HG03045 (cell line): ENCODE measurements around the gene LCN1.

ENCODE experiments used
- ATAC-seq: cut with Tn5 transposase; IDR thresholded peaks from one replicate; pipeline ENCODE4 v1.9.1; 2021; ENCODE audit warnings: mild to moderate bottlenecking, moderate library complexity; ENCODE audit not compliant: unreplicated experiment

LCN1 gene

GRCh38 chr9:135520916-135521607, at the start of gene LCN1:
Gene LCN1, plus strand, starts transcription at chr9:135521440. Its CDS starts 58 bp downstream, at chr9:135521498.
- no peak for ATAC-seq

DNA sequence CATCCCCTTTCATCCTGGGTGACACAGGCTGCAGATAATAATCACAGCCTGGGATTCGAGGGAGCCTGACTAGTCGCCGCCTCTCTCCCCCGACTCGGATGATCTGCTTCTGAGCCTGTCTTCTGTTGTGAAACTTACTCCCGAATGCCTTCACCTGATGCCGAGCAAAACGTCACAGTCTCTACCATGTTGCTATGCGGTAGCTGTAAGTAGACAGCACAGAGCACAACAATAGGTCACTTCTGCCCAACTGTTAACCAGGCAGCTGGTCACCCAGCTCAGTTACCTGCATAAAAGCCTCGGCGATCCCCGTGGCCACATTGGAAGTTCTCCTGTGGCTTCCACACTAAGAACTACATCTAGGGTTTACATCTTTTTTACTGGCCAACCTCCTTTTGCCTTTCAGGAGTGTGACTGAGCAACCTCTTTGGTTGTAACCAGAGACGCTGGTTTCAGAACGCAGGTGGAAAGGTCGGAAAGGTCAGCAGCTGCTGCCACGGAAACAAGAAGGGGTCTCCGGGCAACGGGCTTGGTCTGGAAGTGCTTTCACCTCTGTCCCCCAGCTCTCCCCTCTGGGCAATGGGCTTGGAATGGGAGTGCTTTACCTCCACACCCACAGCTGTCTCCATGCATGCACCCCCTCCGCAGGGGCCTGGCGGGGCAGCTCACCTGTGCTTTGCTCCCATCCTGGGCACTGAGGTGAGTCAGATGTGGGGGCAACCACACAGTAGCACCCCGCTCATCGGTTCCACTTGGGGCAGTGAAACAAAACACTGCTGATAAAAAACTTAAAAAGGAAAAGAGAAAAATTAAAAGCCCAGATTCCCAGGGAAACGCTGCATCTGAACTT, 49.2 kb upstream of the LCN1 start:
- ATAC-seq: no peak

- ATAC-seq: no peak
Measured at GRCh38 chr9:135473972-135474543, 47.2 kb upstream of the LCN1 start.

- no peak for ATAC-seq
Measured at GRCh38 chr9:135474915-135475314, 46.3 kb upstream of the LCN1 start.

DNA sequence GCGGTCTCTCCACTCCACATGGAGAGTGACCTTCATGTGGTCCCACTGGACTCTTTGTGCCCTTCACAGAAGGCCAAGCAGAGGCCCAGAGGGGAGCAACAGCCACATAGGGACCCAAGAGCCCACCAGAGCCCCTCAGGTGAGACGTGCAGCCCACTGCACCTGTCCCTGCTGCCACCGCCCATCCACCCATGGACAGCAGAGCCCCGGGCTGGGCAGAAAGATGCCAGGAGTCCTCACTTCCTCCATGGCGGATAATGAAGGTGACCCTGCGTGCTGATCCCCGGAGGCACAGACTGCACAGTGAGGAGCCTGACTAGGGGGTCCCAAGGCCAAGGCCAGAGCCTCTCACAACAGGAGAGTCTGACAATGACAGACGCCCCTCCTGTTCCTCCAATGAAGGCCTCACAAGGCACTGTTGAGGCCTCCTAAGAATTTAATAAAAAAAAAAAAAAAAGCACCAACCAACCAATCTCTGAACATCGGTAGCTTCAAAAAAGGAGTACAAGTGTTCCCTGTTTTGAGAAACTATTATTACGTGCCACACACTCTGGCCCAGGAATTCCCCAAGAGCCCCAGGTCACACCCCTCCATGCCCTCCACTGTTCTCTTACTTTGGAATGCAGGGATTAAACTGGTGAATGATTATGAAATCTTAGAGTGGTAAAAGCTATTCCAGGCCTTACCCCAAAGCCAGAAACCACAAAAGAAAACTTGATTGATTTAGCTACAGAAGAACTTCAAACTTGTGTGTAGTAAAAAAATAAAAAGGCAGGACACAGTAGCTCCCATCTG, 44.5 kb upstream of the LCN1 start:
- no peak for ATAC-seq

GRCh38 chr9:135478191-135478590, 43.0 kb upstream of the LCN1 start:
- no peak for ATAC-seq

DNA sequence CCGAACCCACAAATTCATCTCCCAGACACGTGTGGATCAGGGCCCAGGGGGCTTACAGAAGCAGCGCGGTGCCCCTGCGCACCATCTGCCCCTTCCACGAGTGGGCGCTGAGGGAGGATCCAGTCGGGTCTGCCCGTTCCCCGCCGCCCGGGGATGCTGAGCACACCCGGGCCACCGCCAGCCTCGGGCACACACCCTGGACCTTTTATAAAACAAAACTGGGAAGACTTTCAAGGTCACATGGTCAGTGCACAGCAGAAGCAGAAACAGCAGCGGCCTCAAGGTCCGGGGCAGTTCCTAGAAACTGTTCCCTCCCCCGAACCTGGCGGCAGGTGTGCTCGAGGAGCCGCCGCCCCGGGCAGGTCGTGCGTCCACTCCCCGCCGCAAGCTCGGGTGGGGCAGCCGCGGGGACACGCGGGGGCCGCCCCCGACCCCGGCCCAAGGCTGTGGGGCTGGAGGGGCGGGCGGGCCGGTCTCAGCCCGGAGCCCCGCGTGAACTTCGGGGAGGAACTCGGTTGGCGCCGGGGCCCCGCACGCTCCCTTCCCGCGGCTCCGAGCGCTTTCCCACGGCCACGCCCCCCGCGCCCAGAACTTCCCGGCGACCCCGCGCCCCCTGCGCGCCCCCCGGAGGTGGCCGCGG, 42.3 kb upstream of the LCN1 start:
- no peak for ATAC-seq

GRCh38 chr9:135479469-135480052, 41.7 kb upstream of the LCN1 start, which contains the start of gene PPP1R26:
Gene PPP1R26, plus strand, starts transcription at chr9:135479782. Its CDS starts 4,729 bp downstream, at chr9:135484511.
- no peak for ATAC-seq

- ATAC-seq: no peak
Measured at GRCh38 chr9:135480071-135480939, 40.9 kb upstream of the LCN1 start.

DNA sequence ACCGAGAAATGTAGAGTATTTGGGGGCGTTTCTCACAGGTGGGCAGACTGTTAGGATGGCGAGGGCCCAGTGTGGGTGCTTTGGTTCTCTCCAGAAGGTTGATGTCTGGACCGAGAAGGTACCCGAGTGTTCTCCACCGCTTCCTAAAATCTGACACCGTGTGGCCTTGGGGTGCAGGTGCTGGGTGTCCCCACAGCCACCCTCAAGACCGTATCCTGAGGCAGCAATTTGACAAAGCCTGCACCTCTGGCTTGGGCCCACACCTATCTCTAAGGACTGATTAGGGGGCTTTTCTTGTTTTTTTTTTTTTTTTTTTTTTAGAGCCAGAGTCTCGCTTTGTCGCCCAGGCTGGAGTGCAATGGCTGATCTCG, 40.3 kb upstream of the LCN1 start:
- ATAC-seq: no peak

DNA sequence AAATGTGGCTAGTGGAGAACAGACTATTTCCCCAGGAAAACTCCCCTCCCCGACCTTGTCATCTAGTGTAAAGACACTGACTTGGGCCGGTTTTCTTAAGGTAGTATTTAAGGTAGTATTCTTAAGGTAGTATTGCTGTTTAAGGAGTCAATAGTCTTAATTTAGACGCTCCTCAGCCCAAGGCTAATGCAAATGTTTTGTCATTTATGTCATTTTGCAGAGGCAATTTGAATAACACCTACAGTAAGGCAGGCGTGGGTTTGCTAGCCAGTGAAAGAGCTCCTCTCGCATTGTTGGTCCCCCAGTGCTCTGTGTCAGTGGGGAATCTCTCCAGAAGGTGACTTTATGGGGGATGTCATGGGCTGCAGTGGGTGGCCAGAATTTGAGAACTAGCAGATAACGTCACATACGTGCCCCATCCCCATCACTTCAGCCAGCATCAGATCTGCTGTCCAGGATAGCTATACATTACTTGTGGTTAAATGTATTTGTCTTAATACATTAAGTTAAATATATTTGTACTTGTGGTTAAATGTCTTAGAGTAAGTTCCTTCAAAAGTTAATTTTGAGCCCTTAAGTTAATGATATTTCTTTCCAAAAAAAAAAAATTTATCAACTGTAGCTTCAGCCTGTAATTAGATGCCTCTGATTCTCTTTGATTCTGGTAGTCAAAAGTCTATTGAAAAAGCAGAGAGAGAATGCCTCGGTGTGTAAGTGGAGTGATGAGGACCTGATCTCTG, 39.1 kb upstream of the LCN1 start:
- no peak for ATAC-seq

GRCh38 chr9:135484460-135485277, 36.6 kb upstream of the LCN1 start:
- no peak for ATAC-seq

- ATAC-seq: no peak
Measured at GRCh38 chr9:135485385-135485784, 35.9 kb upstream of the LCN1 start.

- no peak for ATAC-seq
Measured at GRCh38 chr9:135485832-135486231, 35.4 kb upstream of the LCN1 start.

- no peak for ATAC-seq
Measured at GRCh38 chr9:135486267-135487065, 34.8 kb upstream of the LCN1 start.

DNA sequence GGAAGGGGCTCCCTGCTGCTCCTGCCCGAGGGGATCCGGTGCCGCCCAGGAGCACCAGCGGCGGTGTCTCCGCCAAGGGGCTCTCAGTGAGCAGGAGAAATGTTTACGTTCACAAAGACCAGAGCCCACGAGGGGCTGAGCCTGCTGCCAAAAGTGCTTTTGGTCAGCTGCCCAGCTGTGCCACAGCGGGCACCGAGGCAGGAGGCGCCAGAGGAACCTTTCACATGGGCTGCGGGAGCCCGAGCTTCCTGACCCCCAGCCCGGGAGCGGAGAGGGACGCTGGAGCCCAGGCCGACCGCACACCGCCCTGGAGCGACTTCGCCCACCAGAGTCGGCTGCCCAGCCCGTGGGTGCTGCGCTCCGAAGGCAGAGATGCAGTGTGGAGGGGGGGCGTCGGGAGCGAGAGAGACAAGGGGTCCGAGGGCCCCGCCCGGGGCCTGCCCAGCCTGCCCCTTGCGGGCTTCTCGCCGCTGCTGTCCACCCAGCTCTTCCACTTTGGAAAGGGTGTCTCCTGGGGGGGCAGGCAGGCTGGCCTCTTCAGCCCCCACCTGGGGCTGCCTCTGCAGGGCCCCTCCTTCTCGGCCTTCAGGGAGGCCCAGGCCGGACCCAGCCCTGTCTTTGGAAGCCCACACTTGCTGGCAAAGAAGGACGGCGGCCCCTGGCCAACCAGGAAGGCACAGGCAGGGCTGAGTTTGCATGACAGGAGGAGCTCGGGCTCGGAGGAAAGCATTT, 33.8 kb upstream of the LCN1 start:
- no peak for ATAC-seq
